Mucosa of descending colon (tissue), 3 donors: ENCODE measurements around the gene COQ10A. TPM values are rescaled to one million over a fixed set of nuclear protein-coding genes. Genes with fewer than 3 reads are reported as not detected.

ENCODE experiments used
- ATAC-seq: fragments of 200-7000 bp; cut with Tn5 transposase; one replicate; pipeline ENCODE4 v1.9.1; 2020; ENCODE audit warnings: mild to moderate bottlenecking, moderate library complexity
- DNase-seq, 3 donors: peaks; one replicate each; pipeline ENCODE4 v3.0.0-alpha.2; 2020
- H3K36me3 ChIP-seq: fragments of 200-600 bp; one replicate; pipeline ENCODE4 v1.8.0; 2021; ENCODE audit warnings: low read depth, mild to moderate bottlenecking
- H3K4me1 ChIP-seq: fragments of 200-600 bp; one replicate; pipeline ENCODE4 v1.8.0; 2021; ENCODE audit warnings: low read depth, mild to moderate bottlenecking
- H3K4me3 ChIP-seq: fragments of 200-600 bp; one replicate; pipeline ENCODE4 v1.8.0; 2021; ENCODE audit warnings: mild to moderate bottlenecking
- H3K9me3 ChIP-seq: fragments of 200-600 bp; one replicate; pipeline ENCODE4 v1.8.0; 2021; ENCODE audit warnings: mild to moderate bottlenecking
- CTCF ChIP-seq: fragments of 200-600 bp; IDR thresholded peaks from one replicate; pipeline ENCODE4 v1.8.0; 2022; ENCODE audit warnings: antibody characterized with exemption, mild to moderate bottlenecking
- intact Hi-C, 2 donors: fragments of 100-400 bp; cut with DNase I in 1 of 2; cut with micrococcal nuclease in 1 of 2; formaldehyde crosslinking; loops; one replicate each; pipeline versions ENCODE4 v1.11.0 to v1.11.1; 2022; cut with DNase I, micrococcal nuclease
- total RNA-seq, 3 donors: library from RNA; stranded (reverse); fragmentation: NEBNext Ultra II Directional in 2 of 3; extraction: Animal tissue kit (Norgen Biotek cat#: 25700) in 2 of 3; gene quantifications; one replicate each; pipeline versions ENCODE4 v1.2.1 to v1.2.4, GENCODE V29; 2021 to 2023
- donor health status: DM: no; HTN: no; CAD: no; lungs with moderate emphysema.
- donor health status: DM: no; HTN: no; CAD: no.
- donor health status: DM: no; HTN: yes; CAD: no.

COQ10A gene
- total RNA-seq, 3 donors from 2014 or later: 4.0 to 12.7 (median 5.3) TPM

- no peak for TF ChIP-seq CTCF
- no peak for ATAC-seq
- H3K9me3 ChIP-seq: no peaks in the 10 kb centered on the region
- no peak for DNase-seq
- H3K4me3 ChIP-seq: no peak overlapping the region
- H3K4me1 ChIP-seq: peaks cover 27% of the 10 kb centered on the region
- intact Hi-C loops: no loop called here
- peaks cover 4% of the 10 kb centered on the region for H3K36me3 ChIP-seq
These were observed 44.2 kb upstream of the COQ10A start for GRCh38 chr12:56222531-56222895.

GRCh38 chr12:56223571-56224101 is 43.1 kb upstream of the COQ10A start:
- peaks cover 27% of the 10 kb centered on the region for H3K4me1 ChIP-seq
- TF ChIP-seq CTCF: no peak
- intact Hi-C loops: no loop called here
- H3K9me3 ChIP-seq: no peaks in the 10 kb centered on the region
- H3K36me3 ChIP-seq: peaks cover 4% of the 10 kb centered on the region
- no peak for DNase-seq
- peak; percentile 0 for ATAC-seq
- no peak overlapping the region for H3K4me3 ChIP-seq

- intact Hi-C loops: no loop called here
These were observed 42.5 kb upstream of the COQ10A start, which contains the start of gene NABP2 for GRCh38 chr12:56224102-56224701. TSS of gene NABP2 (plus strand) at chr12:56224342. CDS start at chr12:56224857, 515 bp downstream.

GRCh38 chr12:56224954-56225353 is 41.8 kb upstream of the COQ10A start:
- Histone ChIP-seq H3K4me3 (no peak overlapping the region), H3K36me3 (peaks cover 4% of the 10 kb centered on the region), H3K4me1 (peaks cover 25% of the 10 kb centered on the region), H3K9me3 (no peaks in the 10 kb centered on the region)
- TF ChIP-seq CTCF: no peak
- ATAC-seq: no peak
- no peak for DNase-seq
- intact Hi-C loops: no loop called here

More at GRCh38 chr12:56224102-56224701, 42.5 kb upstream of the COQ10A start, which contains the start of gene NABP2:
- H3K4me1 ChIP-seq: peaks cover 27% of the 10 kb centered on the region
- H3K36me3 ChIP-seq: peaks cover 4% of the 10 kb centered on the region
- peak; percentile 87 for TF ChIP-seq CTCF
- peak within 1 kb of the TSS; percentile 27 for H3K4me3 ChIP-seq
- ATAC-seq (peak; percentile 85), DNase-seq (peak; percentile 98)
- no peaks in the 10 kb centered on the region for H3K9me3 ChIP-seq

GRCh38 chr12:56229082-56229481 is 37.7 kb upstream of the COQ10A start:
- no peak for TF ChIP-seq CTCF
- peaks cover 6% of the 10 kb centered on the region for H3K4me1 ChIP-seq
- no peak overlapping the region for H3K4me3 ChIP-seq
- DNase-seq (no peak), ATAC-seq (no peak)
- intact Hi-C loops: no loop called here
- no peaks in the 10 kb centered on the region for H3K36me3 ChIP-seq
- H3K9me3 ChIP-seq: no peaks in the 10 kb centered on the region
